GM18520 (cell line): ENCODE results near the gene SLC15A3.

ENCODE experiments used
- ATAC-seq: cut with Tn5 transposase; IDR thresholded peaks from one replicate; pipeline ENCODE4 v1.9.1; 2021; ENCODE audit not compliant: unreplicated experiment

The SLC15A3 gene

GRCh38 chr11:60951904-60952741 lies at the start of gene SLC15A3:
TSS of gene SLC15A3 (minus strand) at chr11:60952176. CDS start at chr11:60951551, 625 bp downstream.
- peak; percentile 52 for ATAC-seq

DNA sequence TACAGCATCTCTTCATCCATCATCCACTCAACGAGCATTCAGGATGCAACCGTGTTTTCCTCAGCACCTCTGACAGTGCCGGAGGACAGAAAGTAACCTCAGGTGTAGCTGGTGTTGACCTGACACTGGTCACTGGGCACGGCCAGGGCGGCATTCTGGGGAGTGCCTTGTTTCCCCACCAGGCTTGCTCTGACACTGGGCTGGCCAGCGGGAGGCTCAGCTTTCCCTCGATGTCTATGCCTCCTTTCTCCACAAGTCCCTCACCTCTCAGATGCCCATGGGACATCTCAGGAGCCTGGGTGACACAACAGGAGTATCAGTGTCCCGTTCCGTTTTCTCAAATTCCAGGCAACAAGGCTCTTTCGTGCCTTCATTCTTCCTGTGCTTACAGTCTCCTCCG lies 48.5 kb upstream of the SLC15A3 start:
- no peak for ATAC-seq

DNA sequence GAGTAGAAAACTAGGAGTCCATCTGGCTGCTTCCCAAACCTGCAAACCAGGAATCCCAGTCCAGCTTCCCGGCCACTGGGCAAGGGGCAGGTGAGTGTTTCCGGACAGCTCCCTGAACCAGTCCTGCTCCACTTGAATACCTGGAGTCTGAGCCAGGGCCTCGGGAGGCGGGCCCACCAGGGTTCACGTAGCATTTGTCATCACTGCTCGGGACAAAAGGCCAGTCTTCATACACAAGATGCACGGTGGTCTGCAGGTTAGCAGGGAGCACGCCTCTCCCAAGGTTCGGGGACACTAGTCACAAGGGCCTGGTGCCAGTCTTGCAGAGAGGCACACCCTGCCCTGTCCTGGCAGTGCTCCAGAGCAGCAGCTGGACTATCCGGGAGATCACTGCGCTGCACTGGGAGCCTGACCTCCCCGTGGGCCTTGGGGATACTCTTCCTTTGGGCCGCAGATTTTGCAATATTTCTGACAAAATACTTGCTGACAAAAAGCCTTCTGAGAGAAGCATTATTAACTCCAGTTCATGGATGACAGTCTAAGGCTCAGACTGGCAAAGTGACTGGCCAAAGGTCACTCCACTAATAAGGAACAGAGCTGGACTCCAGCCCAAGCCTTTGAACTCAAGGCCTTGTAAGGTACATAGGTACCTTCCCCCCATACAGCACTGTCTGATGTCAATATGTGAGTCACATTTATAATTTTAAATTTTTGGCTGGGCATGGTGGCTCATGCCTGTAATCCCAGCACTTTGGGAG lies 44.6 kb upstream of the SLC15A3 start:
- no peak for ATAC-seq

- ATAC-seq, result no peak
Observed at GRCh38 chr11:60995798-60996197, 43.8 kb upstream of the SLC15A3 start.

DNA sequence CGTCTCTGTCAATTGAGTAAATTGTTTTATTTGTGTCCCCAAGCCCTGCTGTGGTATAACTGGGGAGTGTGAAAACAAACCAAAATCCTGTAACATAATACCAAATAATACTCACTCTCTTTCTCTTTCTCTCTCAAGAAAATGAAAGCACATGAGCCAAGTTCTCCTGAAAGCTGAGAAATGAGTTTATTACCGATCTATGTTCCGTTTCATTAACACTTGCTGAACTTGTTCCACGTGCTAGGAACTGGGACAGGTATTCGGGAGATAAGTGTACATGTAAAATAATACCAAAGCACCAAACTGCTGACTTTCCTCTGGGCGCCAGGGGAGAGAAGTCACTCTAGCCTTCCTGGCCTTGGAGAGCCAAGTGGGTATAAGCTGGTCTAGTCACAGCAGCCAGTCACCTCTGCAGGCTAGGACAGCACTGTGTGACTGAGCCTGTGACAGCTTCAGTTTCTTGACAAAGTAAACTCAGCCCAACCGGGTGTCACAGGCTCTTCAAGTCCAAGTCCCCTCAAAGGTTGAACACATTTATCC lies 42.6 kb upstream of the SLC15A3 start:
- no peak for ATAC-seq

DNA sequence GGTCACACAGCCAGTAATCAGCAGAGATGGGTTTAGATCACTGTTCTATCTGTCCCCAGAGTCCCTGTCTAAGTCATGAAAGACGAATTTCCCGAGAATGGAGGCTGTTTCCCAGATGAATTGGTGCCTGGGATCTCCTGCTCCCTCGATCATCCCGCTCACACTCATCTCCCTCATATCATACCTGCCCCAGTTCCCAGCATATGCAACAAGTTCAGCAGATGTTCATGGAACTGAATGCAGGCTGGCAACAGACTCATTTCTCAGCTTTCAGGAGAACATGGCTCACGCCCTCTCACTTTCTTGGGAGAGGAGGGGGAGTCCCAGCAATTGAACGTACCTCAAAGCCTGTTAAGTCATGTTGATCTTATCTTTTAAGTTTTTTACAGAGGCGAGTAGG lies 41.6 kb upstream of the SLC15A3 start:
- ATAC-seq, result no peak

DNA sequence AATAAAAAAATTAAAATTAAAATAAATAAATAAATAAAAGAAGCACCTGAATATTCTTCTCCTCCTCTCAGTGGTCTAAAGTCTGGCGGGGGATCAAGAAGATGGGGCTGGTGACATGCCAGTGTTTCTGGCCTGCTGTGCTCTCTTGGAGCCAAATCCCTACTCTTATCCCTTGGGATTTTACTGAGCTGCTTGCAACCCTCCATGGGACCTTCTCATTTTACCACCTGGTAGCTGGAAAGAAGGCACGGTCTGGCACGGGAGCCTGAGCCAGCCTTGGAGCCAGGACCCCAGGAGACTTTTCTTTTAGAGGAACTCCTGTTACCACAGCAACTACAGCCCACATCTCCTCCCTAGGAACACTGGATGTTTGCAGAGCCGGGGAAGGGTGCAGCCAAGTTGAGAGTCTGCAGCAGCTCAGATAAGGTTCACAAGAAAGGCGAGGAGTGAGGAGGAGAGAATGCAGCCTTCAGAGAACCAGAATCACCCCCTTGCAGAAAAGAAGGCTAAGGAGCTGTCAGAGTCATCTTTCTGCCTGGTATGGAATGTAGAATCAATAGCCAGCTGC lies 41.0 kb upstream of the SLC15A3 start:
- no peak for ATAC-seq

DNA sequence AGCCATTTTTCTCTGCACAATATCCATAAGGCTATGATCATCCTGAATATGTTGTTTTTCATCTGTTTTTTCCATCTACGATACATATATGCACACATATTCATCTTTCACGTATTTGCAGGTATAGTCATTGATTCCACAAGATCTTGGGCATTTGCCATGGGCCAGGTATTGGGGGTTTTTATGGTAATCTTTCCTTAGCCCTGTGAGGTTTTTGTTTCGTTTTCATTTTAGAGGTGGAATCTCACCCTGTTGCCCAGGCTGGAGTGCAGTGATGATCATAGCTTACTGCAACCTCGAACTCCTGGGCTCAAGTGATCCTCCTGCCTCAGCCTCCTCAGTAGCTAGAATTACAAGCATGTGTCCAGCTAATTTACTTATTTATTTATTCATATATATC lies 39.5 kb upstream of the SLC15A3 start:
- ATAC-seq, result no peak

DNA sequence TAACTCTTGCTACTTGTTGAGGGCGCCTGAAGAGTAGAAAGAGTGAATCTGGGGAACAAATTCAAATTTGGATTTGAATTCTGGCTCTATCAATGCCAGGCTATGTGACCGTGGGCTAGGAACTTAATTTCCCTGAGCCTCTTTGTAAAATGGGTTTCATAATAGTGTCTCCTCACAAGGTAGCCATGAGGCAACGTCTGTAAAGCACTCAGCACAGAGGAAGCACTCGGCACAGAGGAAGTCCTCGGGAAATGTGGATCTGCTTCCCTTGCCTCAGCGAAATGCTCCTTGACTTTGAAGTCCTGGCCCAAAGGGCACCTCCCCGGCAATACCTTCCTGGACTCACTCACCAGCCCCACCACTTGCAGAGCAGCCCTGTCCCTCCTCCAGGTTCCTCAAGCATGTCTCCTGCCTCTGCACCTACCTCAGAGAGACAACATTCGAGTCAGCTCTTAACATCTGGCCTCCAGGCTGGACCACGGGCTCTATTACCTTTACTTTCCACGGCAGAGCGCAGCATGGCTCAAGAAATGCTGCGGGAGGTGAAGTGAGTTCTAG lies 37.2 kb upstream of the SLC15A3 start:
- ATAC-seq, result no peak

DNA sequence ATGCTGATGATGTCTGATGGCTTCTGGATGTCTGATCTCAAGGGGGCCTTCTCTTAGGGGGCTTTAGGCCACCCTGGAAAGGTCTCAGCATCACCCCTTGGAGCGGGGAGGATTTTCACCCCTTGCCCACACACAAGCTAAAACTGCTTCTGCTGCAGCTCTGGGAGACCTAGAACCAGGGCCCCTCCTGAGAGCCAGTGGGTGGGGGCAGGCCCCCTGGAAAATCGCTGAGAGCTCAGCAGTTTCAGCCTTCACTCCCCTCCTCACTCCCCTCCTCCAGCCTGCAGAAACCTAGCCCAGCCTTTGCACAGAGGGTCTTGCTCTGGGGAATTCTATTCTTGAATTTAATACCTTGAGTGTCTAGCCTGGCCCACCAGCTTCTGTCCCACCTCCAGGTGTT lies 36.7 kb upstream of the SLC15A3 start:
- no peak for ATAC-seq

DNA sequence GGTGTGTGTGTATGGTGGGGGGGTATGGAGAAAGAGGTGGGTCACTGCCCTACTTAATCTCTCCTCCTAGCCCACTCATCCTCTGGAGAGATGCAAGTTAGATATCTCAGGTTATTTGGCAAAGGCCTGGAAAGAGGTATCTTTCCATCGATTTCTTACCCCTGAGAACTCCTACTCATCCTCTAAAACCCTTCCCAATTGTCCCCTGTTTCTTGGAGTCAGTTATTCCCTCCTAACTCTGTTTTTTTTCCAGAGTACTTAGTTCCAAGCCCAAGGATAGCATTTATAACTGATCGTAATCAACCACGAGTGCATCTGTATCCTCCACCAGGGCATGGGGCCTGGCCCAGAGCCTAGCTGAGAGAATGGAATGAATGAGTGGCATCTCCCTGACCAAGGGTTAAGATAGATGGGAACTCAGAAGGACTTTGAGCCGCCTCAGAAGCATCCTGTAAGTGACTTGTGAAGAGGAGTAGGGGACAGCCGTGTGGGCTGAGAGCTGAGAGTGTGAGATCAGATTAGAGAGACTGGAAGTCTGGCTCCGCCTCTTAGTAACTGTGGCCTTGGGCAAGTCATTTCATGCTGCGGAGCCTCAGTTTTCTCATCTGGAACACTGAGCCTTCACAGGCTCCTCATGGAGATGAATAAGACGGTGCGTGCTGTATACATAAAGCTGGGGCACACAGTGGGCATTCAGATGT lies 35.8 kb upstream of the SLC15A3 start:
- no peak for ATAC-seq

- no peak for ATAC-seq
Observed at GRCh38 chr11:60985991-60986915, 34.3 kb upstream of the SLC15A3 start.

DNA sequence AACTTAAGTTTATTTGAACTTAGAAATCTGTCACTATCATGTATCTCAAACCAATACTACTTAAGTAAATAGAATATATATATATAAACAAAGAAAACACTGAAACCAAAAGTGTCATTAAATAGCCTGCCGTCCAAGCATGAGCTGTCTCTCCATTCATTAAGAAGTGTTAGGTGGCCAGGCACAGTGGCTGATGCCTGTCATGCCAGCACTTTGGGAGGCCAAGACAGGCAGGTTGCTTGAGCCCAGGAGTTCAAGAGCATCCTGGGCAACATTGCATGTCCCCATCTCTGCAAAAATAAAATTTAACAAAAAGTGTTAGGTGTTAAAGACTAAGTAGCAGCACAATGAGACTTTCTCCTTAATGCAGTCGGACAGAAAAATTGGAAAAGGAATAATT lies 33.5 kb upstream of the SLC15A3 start:
- ATAC-seq, result no peak

- ATAC-seq, result no peak
Observed at GRCh38 chr11:60984636-60985035, 32.7 kb upstream of the SLC15A3 start.

DNA sequence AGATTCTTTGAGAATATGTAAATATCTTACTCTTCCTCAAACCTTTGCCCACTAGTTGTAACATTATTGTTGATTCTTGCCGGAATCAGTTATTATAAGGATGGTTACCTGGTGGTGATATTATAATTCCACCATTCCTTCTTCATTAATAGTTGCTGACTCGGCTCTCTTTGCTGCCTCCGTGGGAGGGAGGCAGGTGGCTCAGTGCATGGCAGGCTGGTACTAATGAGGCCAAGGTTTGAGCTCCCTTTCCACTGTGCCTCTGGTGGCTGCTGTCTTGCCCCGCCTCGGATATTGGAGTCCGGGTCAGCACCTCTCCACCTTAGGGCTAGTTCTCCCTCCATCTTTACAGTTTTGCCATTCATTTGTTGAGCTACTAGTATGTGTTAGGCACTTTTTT lies 32.2 kb upstream of the SLC15A3 start:
- no peak for ATAC-seq

DNA sequence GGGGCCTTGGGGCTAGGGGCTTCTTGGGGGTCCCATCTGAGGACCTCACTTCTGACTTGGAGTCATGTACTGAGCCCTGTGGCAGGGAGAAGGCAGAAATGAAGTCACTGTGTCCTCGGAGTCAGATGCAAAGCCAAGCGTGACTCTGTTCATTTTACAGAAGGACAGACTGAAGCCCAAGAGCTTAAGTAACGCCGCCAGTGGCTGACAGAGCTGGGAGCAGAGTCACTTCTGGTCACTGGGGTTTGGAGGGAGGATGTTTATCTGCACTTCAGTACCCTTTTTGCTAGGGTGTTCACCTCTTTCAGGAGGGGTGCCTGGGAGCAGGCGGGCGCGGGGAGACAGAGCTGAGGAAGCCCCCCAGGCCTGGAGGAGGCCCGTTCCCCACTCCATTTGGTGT lies 30.2 kb upstream of the SLC15A3 start:
- ATAC-seq, result no peak

- no peak for ATAC-seq
Observed at GRCh38 chr11:60981515-60981914, 29.5 kb upstream of the SLC15A3 start.

DNA sequence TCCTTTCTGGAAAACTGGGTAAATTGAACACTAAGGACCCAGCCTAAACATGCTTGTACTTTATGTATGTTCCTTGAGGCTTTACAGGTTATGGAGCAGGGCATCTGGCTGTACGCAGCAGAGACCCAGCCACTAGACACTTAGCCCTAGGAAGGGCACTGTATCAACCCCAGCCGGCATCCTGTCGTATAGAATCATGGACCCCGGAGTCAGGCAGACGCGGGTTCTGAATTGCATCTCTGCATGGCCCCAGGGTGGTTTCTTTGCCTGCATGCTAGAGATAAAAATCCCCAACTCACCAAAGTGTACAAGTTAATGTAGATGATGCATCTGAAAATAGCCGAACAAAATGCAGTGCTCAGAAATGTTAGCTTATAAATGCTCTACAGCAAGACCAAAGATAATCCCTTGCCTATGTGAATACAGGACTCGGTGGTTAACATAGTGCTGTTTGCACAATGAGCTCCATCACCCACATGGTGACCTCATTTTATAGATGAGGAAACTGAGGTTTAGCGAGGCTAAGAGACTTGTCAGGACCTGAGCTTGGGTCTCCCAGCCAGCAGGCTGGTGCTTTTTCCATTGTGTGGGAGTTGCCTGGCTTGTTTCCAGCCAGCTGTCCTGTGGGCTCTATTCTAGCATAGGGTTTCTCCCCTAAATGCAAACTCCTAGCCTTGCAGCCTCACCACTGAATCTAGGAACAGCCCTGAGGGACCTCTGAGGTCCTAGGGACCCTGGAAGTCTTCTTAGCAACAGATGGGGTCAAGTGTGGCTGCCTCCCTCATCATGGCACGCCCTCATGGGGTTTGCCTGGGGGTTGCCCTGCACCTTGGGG lies 26.8 kb upstream of the SLC15A3 start:
- peak; percentile 49 for ATAC-seq

- no peak for ATAC-seq
Observed at GRCh38 chr11:60977836-60978235, 25.9 kb upstream of the SLC15A3 start.
